ENCODE measurements around the gene LMBR1. TPM values are rescaled to one million over a fixed set of nuclear protein-coding genes. Genes with fewer than 3 reads are reported as not detected.
"Not testable (repeated sequence)": the region's sequence is repeated elsewhere in the genome, so short reads cannot be mapped to it uniquely, and the experiment has no call there.

The LMBR1 gene
- total and polyA plus RNA-seq, 5 donors from 2014 or later: 35.7 to 71.9 (median 39.9) TPM

DNA sequence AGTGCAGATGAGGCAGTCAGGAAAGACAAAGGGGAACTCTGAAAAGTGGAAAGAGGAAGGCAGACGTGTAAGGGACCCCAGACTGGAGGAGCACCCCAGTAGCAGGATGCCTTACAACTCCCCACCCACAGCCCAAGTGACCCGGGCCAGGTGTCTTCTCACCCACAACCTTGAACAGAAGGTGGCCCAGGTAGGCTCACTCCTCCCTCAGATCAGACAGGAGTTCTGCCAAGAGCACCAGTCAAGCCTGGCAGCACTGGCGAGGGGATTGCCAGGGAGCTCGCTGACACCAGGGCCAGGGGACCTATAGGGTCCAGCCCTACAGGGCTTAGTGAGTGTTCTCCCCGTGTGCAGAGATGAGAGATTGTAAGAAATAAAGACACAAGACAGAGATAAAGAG, 27.1 kb upstream of the LMBR1 start:
- peaks cover 0 to 4% (median 2%) of the 10 kb centered on the region in 7 donors for H3K9me3 Mint-ChIP-seq
- no peak for DNase-seq
- peak overlapping the region in 1 of 4 donors; percentile 42 for H3K4me3 Mint-ChIP-seq
- no peaks in the 10 kb centered on the region for H3K9me3 ChIP-seq (ENCODE audit: control insufficient read depth in 2 of 2, low read length in 2 of 2)
- no peak overlapping the region for H3K27ac ChIP-seq (ENCODE audit: insufficient read depth, low read length, poor library complexity, severe bottlenecking)
- H3K4me3 ChIP-seq (ENCODE audit: low read depth, low read length): no peak overlapping the region
- peak overlapping the region in 2 of 3 donors; percentile 18 to 84 for H3K27ac Mint-ChIP-seq
- peaks cover 13 to 36% (median 22%) of the 10 kb centered on the region in 4 donors for H3K4me1 Mint-ChIP-seq
- peaks cover 22% of the 10 kb centered on the region for H3K4me1 ChIP-seq (ENCODE audit: control insufficient read depth, insufficient read depth, low read length, poor library complexity, severe bottlenecking)
- no peaks in the 10 kb centered on the region for H3K36me3 Mint-ChIP-seq
- peaks cover 10% of the 10 kb centered on the region for H3K27me3 ChIP-seq (ENCODE audit: control insufficient read depth, insufficient read depth, low read length)
- ATAC-seq (ENCODE audit: low read depth in 2 of 2): no peak
- no peaks in the 10 kb centered on the region for H3K36me3 ChIP-seq (ENCODE audit: control insufficient read depth, insufficient read depth, low read length)
- H3K27me3 Mint-ChIP-seq: peaks cover 32% of the 10 kb centered on the region

GRCh38 chr7:156919132-156919713, 26.2 kb upstream of the LMBR1 start:
- Histone ChIP-seq H3K4me3 (ENCODE audit: low read depth, low read length) (no peak overlapping the region), H3K4me1 (ENCODE audit: control insufficient read depth, insufficient read depth, low read length, poor library complexity, severe bottlenecking) (peaks cover 22% of the 10 kb centered on the region), H3K27me3 (ENCODE audit: control insufficient read depth, insufficient read depth, low read length) (peaks cover 10% of the 10 kb centered on the region), H3K9me3 (ENCODE audit: control insufficient read depth in 2 of 2, low read length in 2 of 2) (no peaks in the 10 kb centered on the region), H3K36me3 (ENCODE audit: control insufficient read depth, insufficient read depth, low read length) (no peaks in the 10 kb centered on the region), H3K27ac (ENCODE audit: insufficient read depth, low read length, poor library complexity, severe bottlenecking) (no peak overlapping the region)
- Mint-ChIP-seq H3K27ac (no peak overlapping the region), H3K36me3 (no peaks in the 10 kb centered on the region), H3K4me1 (peaks cover 11 to 31% (median 18%) of the 10 kb centered on the region in 4 donors), H3K9me3 (peaks cover 0 to 4% (median 2%) of the 10 kb centered on the region in 7 donors), H3K4me3 (no peak overlapping the region), H3K27me3 (peaks cover 28% of the 10 kb centered on the region)
- DNase-seq: no peak
- ATAC-seq (ENCODE audit: low read depth in 2 of 2): no peak

GRCh38 chr7:156918635-156919034, 25.7 kb upstream of the LMBR1 start:
- H3K36me3 Mint-ChIP-seq: no peaks in the 10 kb centered on the region
- Histone ChIP-seq H3K9me3 (ENCODE audit: control insufficient read depth in 2 of 2, low read length in 2 of 2) (no peaks in the 10 kb centered on the region), H3K36me3 (ENCODE audit: control insufficient read depth, insufficient read depth, low read length) (no peaks in the 10 kb centered on the region), H3K27me3 (ENCODE audit: control insufficient read depth, insufficient read depth, low read length) (peaks cover 10% of the 10 kb centered on the region), H3K4me3 (ENCODE audit: low read depth, low read length) (no peak overlapping the region), H3K27ac (ENCODE audit: insufficient read depth, low read length, poor library complexity, severe bottlenecking) (no peak overlapping the region), H3K4me1 (ENCODE audit: control insufficient read depth, insufficient read depth, low read length, poor library complexity, severe bottlenecking) (peaks cover 19% of the 10 kb centered on the region)
- no peak for DNase-seq
- H3K27me3 Mint-ChIP-seq: peaks cover 34% of the 10 kb centered on the region
- peaks cover 0 to 4% (median 2%) of the 10 kb centered on the region in 7 donors for H3K9me3 Mint-ChIP-seq
- H3K4me3 Mint-ChIP-seq: no peak overlapping the region
- peaks cover 9 to 27% (median 14%) of the 10 kb centered on the region in 4 donors for H3K4me1 Mint-ChIP-seq
- no peak overlapping the region for H3K27ac Mint-ChIP-seq
- ATAC-seq (ENCODE audit: low read depth in 2 of 2): no peak

GRCh38 chr7:156909574-156910252, 16.7 kb upstream of the LMBR1 start:
- not testable (repeated sequence) for H3K36me3 ChIP-seq (ENCODE audit: control insufficient read depth, insufficient read depth, low read length); ATAC-seq (ENCODE audit: low read depth in 2 of 2); H3K4me3 Mint-ChIP-seq; H3K4me1 ChIP-seq (ENCODE audit: control insufficient read depth, insufficient read depth, low read length, poor library complexity, severe bottlenecking); H3K36me3 Mint-ChIP-seq; H3K27me3 ChIP-seq (ENCODE audit: control insufficient read depth, insufficient read depth, low read length); H3K9me3 Mint-ChIP-seq; H3K27ac ChIP-seq (ENCODE audit: insufficient read depth, low read length, poor library complexity, severe bottlenecking); H3K27ac Mint-ChIP-seq; H3K4me3 ChIP-seq (ENCODE audit: low read depth, low read length); DNase-seq; H3K4me1 Mint-ChIP-seq; H3K9me3 ChIP-seq (ENCODE audit: control insufficient read depth in 2 of 2, low read length in 2 of 2)
- H3K27me3 Mint-ChIP-seq: peaks cover 25% of the 10 kb centered on the region

GRCh38 chr7:156907656-156908055, 14.7 kb upstream of the LMBR1 start:
- ATAC-seq (ENCODE audit: low read depth in 2 of 2): no peak
- no peak overlapping the region for H3K4me3 ChIP-seq (ENCODE audit: low read depth, low read length)
- no peak overlapping the region for H3K4me3 Mint-ChIP-seq
- no peak overlapping the region for H3K27ac ChIP-seq (ENCODE audit: insufficient read depth, low read length, poor library complexity, severe bottlenecking)
- H3K4me1 ChIP-seq (ENCODE audit: control insufficient read depth, insufficient read depth, low read length, poor library complexity, severe bottlenecking): peaks cover 8% of the 10 kb centered on the region
- H3K9me3 ChIP-seq (ENCODE audit: control insufficient read depth in 2 of 2, low read length in 2 of 2): no peaks in the 10 kb centered on the region
- peaks cover 0 to 3% (median 0%) of the 10 kb centered on the region in 7 donors for H3K9me3 Mint-ChIP-seq
- no peak overlapping the region for H3K27ac Mint-ChIP-seq
- H3K27me3 ChIP-seq (ENCODE audit: control insufficient read depth, insufficient read depth, low read length): no peaks in the 10 kb centered on the region
- H3K36me3 ChIP-seq (ENCODE audit: control insufficient read depth, insufficient read depth, low read length): no peaks in the 10 kb centered on the region
- no peaks in the 10 kb centered on the region for H3K36me3 Mint-ChIP-seq
- peaks cover 28% of the 10 kb centered on the region for H3K27me3 Mint-ChIP-seq
- no peak for DNase-seq
- H3K4me1 Mint-ChIP-seq: peaks cover 0 to 18% (median 7%) of the 10 kb centered on the region in 4 donors

GRCh38 chr7:156906200-156906649, 13.2 kb upstream of the LMBR1 start:
- H3K9me3 Mint-ChIP-seq: no peaks in the 10 kb centered on the region
- Histone ChIP-seq H3K27ac (ENCODE audit: insufficient read depth, low read length, poor library complexity, severe bottlenecking) (no peak overlapping the region), H3K36me3 (ENCODE audit: control insufficient read depth, insufficient read depth, low read length) (no peaks in the 10 kb centered on the region), H3K9me3 (ENCODE audit: control insufficient read depth in 2 of 2, low read length in 2 of 2) (no peaks in the 10 kb centered on the region), H3K4me3 (ENCODE audit: low read depth, low read length) (no peak overlapping the region), H3K4me1 (ENCODE audit: control insufficient read depth, insufficient read depth, low read length, poor library complexity, severe bottlenecking) (peaks cover 8% of the 10 kb centered on the region), H3K27me3 (ENCODE audit: control insufficient read depth, insufficient read depth, low read length) (no peaks in the 10 kb centered on the region)
- H3K36me3 Mint-ChIP-seq: no peaks in the 10 kb centered on the region
- H3K4me3 Mint-ChIP-seq: no peak overlapping the region
- no peak for ATAC-seq (ENCODE audit: low read depth in 2 of 2)
- peaks cover 29% of the 10 kb centered on the region for H3K27me3 Mint-ChIP-seq
- DNase-seq: no peak
- no peak overlapping the region for H3K27ac Mint-ChIP-seq
- H3K4me1 Mint-ChIP-seq: peaks cover 0 to 18% (median 7%) of the 10 kb centered on the region in 4 donors

GRCh38 chr7:156903232-156903909, 10.4 kb upstream of the LMBR1 start:
- peaks cover 8% of the 10 kb centered on the region for H3K4me1 ChIP-seq (ENCODE audit: control insufficient read depth, insufficient read depth, low read length, poor library complexity, severe bottlenecking)
- no peaks in the 10 kb centered on the region for H3K36me3 ChIP-seq (ENCODE audit: control insufficient read depth, insufficient read depth, low read length)
- Mint-ChIP-seq H3K9me3 (no peaks in the 10 kb centered on the region), H3K4me1 (peaks cover 0 to 13% (median 6%) of the 10 kb centered on the region in 4 donors), H3K27ac (peak overlapping the region; percentile 29 to 69 (median 36)), H3K36me3 (no peaks in the 10 kb centered on the region), H3K27me3 (peaks cover 25% of the 10 kb centered on the region), H3K4me3 (peak overlapping the region in 3 of 4 donors; percentile 8 to 22 (median 13))
- no peaks in the 10 kb centered on the region for H3K9me3 ChIP-seq (ENCODE audit: control insufficient read depth in 2 of 2, low read length in 2 of 2)
- no peak overlapping the region for H3K27ac ChIP-seq (ENCODE audit: insufficient read depth, low read length, poor library complexity, severe bottlenecking)
- no peaks in the 10 kb centered on the region for H3K27me3 ChIP-seq (ENCODE audit: control insufficient read depth, insufficient read depth, low read length)
- DNase-seq (peak in 2 of 3 donors; percentile 41 to 82), ATAC-seq (ENCODE audit: low read depth in 2 of 2) (peak; percentile 89 to 93)
- peak overlapping the region; percentile 21 for H3K4me3 ChIP-seq (ENCODE audit: low read depth, low read length)
